GM18508 (cell line): ENCODE measurements around the gene TUBB8B.
"Not testable (repeated sequence)": the region's sequence is repeated elsewhere in the genome, so short reads cannot be mapped to it uniquely, and the experiment has no call there.

Source experiments
- ATAC-seq: cut with Tn5 transposase; IDR thresholded peaks from one replicate; pipeline ENCODE4 v1.9.1; 2021; ENCODE audit warnings: moderate number of reproducible peaks; ENCODE audit not compliant: insufficient read depth, unreplicated experiment

Gene TUBB8B

GRCh38 chr18:49176-49665 lies at the start of gene TUBB8B:
Gene TUBB8B (minus strand): TSS chr18:49615. CDS start chr18:49557, 58 bp downstream.
- ATAC-seq: not testable (repeated sequence)

- ATAC-seq: not testable (repeated sequence)
Observed at GRCh38 chr18:97252-97914, 48.0 kb upstream of the TUBB8B start.

GRCh38 chr18:96767-97131 lies 47.3 kb upstream of the TUBB8B start:
- ATAC-seq: not testable (repeated sequence)

GRCh38 chr18:96101-96766 lies 46.8 kb upstream of the TUBB8B start:
- ATAC-seq: not testable (repeated sequence)

- not testable (repeated sequence) for ATAC-seq
Observed at GRCh38 chr18:95580-95979, 46.2 kb upstream of the TUBB8B start.

- not testable (repeated sequence) for ATAC-seq
Observed at GRCh38 chr18:93897-94408, 44.5 kb upstream of the TUBB8B start.

GRCh38 chr18:91561-91960 lies 42.1 kb upstream of the TUBB8B start:
- ATAC-seq: not testable (repeated sequence)

GRCh38 chr18:90396-91193 lies 41.2 kb upstream of the TUBB8B start:
- not testable (repeated sequence) for ATAC-seq

GRCh38 chr18:89124-89523 lies 39.7 kb upstream of the TUBB8B start:
- not testable (repeated sequence) for ATAC-seq

- not testable (repeated sequence) for ATAC-seq
Observed at GRCh38 chr18:84801-85200, 35.4 kb upstream of the TUBB8B start.

GRCh38 chr18:82626-83209 lies 33.3 kb upstream of the TUBB8B start:
- not testable (repeated sequence) for ATAC-seq

- ATAC-seq: not testable (repeated sequence)
Observed at GRCh38 chr18:80881-81280, 31.5 kb upstream of the TUBB8B start.

- ATAC-seq: not testable (repeated sequence)
Observed at GRCh38 chr18:80202-80601, 30.8 kb upstream of the TUBB8B start.

- ATAC-seq: not testable (repeated sequence)
Observed at GRCh38 chr18:75525-76160, 26.2 kb upstream of the TUBB8B start.

- not testable (repeated sequence) for ATAC-seq
Observed at GRCh38 chr18:73181-73777, 23.9 kb upstream of the TUBB8B start.

- ATAC-seq: not testable (repeated sequence)
Observed at GRCh38 chr18:67701-68100, 18.3 kb upstream of the TUBB8B start.

GRCh38 chr18:64279-64678 lies 14.9 kb upstream of the TUBB8B start:
- not testable (repeated sequence) for ATAC-seq

- ATAC-seq: not testable (repeated sequence)
Observed at GRCh38 chr18:63656-64055, 14.2 kb upstream of the TUBB8B start.

- ATAC-seq: not testable (repeated sequence)
Observed at GRCh38 chr18:54388-54787, 5.0 kb upstream of the TUBB8B start.
